Measurements from ENCODE around the gene GALNT13.

The GALNT13 gene

DNA sequence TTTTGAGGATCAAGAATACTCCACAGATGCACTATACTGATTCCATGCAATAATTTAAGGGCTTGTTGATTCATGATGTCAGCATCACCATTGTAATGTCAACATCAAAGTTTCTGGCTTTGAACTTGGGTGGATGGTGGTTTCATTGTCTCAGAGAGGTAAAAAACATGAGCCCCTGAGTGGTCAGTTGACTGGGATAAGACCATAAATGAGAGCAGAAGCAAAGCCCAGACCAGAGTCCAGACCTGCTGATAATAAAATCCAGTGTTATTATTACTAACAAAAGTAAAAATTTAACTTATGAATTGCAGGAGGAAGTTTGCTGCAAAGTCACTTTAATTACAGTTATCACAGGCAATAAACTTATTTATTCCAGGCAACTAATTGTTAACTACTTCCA, 358.2 kb downstream of the GALNT13 start:
- no peak for DNase-seq

DNA sequence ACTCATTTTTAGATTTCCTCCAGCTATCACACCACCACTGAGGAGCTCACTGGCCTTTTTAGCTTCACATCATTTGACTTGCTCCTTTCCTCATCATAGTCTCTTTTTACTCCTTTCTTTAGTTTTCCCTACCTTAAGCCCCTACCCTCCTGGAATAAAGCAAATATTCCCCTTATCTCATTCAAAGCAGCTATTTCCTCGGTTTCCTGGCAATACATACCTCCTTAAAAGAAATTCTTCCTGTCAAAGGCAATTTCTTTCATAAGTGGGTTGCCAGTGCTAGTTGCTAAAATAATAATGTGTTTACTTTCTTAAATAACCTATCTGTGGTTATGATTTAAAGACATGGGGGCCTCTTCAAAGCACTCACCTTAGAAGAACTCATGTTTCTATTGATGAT, 359.3 kb downstream of the GALNT13 start:
- no peak for DNase-seq

DNA sequence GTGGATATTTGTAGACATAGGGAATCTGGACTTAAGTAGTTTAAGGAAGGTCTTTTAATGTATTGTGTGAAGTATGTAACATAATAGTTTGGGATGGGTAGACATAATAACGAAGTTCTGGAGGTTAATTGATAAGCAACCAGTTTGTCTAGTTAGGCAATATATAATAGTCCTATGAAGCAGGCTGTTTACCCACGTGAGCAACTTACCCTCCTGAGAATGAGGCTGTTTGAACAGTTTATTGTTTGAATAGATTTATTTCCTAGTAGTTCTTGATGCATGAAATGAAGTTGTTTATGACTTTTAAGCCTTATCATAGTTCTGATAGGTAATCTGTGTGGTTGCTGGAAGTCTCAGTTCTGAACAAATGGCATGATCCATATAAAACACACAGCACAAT, 361.5 kb downstream of the GALNT13 start:
- no peak for DNase-seq

DNA sequence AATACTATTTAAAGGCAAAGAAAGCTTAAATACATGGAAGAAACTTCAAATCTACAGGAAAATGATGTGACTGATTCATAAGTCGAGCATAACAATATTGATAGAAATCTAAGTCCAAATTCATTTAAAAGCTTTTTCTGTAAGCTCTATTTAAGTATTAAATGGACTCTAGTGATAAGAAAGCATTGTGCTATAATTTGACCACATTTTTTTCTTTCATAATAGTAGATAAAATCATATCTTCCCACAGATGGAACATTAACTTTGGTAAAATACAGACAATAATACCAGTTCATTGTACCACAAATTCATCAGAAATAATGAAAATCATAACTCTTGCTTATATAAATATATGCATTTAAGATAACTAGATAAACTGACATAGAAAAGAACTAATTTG, 366.5 kb downstream of the GALNT13 start:
- no peak for DNase-seq

DNA sequence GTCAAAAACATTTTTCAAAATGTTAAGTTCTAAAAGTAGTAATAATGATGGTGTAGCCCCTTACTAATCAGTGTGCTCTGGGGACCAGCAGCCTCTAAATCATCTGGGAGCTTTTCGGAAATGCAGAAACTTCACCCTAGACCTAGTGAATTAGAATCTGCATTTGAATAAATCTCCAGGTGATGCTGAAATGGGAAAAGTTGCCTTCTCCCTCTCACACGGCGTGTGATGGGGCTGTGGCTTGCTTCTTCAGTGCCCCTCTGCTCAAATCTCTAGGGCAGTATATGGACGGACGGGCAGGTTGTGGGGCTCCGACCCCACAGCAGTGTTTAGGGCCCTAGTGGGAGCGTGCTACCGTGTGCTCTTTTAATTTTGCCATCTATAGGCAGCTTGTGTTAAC, 368.6 kb downstream of the GALNT13 start:
- no peak for DNase-seq

DNA sequence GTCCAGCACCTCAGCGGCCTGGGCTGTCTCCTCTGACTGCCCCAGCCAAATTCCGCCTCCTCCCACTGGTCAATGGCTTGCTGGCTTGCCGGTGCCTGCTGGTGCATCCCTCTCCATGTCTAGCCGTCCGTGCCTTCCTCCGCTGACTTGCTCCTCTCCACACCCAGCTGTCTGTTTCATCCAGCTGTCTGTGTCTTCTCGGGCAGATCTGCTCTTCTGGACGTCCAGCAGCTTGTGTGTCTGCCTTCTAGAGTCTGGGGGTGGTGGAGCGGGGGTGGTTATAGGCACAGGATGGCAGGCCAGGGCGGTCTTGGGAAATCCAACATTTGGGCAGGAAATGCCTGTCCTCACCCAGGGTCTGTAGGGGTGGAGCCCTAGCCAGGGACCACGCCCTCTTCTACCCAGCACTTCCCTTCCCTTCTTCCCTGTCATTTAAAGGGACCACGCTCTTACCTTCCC, 369.2 kb downstream of the GALNT13 start:
- DNase-seq: no peak

DNA sequence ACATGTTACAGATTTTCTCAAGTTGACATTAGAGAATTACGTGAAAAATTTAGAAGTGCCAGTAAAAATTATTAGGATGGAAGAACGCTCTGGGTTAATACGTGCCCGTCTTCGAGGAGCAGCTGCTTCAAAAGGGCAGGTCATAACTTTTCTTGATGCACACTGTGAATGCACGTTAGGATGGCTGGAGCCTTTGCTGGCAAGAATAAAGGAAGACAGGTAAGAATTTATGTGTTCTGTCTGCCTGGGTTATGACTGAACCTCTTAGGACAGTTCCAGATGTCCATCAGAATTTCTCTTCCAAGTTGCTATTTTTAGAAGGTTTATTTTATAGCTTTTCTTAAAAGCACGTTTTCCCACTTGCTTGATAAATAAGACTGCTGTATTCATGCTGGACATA, 371.0 kb downstream of the GALNT13 start:
- no peak for DNase-seq

DNA sequence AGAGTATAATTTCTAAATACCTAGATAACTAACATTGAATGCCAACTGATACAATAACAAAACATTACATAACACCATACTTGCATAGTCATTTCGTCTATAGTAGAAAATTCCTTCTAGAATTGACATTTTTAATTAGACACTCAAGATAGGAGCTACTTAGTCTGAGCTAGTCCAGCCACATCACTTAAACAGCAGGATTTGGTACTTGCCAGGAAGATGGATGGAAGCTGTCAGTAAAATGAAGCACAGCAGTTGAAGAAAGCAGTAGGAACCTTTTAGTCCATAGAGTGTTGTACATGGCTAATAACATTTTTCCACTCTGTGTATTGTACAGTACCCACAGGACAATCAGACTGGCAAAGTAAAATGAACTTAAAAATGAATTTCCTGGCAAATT, 372.0 kb downstream of the GALNT13 start:
- DNase-seq: no peak

DNA sequence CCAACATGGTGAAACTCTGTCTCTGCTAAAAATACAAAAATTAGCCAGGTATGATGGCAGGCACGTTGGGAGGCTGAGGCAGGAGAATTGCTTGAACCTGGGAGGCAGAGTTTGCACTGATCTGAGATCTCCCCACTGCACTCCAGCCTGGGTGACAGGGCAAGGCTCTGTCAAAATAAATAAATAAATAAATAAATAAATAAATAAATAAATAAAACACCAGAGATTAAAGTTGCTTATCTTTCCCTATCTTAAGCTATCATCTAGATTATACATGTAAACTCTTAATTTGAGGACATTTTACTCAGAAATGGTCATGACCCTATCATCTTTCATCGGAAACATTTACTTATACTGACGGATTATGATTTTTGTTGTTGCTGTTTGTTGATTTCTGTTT, 373.2 kb downstream of the GALNT13 start:
- DNase-seq: no peak

DNA sequence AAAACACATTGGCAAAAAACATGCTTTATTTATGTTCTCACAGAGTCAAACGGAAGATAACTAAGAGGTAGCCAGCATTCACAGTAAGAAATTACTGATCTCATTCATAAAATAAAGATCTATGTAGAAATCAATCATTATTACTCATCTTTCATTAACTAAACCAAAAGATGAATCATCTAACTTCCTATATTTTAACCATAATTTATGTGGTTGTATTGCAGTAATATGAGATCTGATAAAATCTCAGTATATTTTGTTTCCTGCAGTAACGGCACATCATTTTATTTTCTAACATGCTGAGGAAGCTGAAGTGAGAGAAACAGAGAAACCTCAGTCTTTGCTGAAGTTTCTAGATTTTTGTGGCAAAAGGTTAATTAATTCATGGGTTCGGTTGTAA, 375.8 kb downstream of the GALNT13 start:
- DNase-seq: no peak

DNA sequence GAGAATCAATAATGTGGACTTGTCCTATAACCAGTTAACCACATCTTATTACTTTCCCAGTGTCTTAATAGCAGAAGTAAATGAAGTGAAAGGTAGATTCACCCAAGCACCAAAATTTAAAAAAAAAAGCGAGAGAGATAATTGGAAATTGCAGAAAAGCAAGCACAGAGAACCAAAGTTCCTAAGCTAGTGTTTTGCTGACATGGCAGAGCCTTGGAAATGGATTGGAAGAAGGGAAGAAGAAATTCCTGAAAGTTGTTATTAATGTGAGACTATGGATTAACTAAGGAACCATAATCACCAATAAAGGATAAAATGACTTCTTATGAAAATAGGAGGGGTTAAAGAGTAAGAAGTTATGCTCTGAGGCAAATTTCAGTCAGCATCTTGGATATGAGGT, 384.4 kb downstream of the GALNT13 start:
- DNase-seq: no peak

DNA sequence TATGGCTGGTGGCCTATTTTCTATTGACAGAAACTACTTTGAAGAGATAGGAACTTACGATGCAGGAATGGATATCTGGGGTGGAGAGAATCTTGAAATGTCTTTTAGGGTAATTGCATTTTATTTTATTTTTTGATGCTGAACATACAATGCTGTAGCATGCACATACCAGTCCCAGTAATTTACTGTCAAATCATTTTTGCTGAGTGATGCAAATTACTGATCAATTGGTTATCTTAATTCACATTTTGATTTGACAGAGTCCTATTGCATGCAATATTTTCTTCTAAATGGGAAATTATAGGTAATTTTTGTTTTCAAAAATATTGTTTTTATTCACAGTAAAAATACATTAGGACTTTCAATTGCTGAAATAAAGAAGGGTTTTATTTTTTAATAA, 387.3 kb downstream of the GALNT13 start:
- DNase-seq: no peak

DNA sequence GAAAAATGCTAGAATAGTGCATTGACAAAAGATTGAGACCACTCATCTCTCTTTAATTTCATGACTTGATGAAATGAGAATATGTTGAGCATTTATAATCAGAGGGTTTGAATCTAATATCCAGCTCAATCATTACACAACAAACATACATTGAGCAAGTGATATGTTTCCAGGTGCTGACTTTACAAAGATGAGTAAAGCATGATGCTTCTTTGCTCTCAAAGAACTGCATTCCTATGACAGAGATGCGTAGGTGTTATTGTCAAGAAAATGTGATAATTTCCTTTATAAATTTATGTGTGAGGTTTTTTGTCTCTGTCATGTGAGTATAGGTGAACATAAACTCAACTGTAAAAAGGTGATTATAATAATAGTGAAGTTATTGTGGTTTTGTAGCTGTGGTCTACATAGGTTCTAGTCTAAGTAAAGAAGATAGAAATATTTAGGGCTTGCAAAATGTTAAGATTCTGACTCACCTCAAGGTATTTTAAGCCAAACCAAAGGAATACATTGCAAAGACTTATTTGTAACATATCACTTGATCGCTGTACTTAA, 389.8 kb downstream of the GALNT13 start:
- DNase-seq: no peak

DNA sequence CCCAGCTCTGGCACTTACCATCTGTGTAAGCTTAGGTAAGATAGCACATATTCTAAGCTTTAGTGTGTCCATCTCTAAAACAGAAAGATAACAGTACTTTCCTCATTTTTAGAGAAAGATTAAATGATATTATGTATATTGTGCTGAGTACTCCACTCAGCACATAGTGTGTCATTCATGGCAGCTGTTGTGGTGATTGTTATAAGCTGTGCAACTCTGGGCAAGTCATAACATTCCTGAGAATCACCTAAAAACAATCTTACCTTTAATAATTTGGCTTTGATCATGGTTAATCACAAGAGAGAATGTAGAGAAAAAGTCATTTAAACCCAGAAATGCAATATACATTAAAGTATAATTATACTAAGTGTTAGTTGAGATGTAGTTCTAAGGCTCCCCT, 391.5 kb downstream of the GALNT13 start:
- no peak for DNase-seq

DNA sequence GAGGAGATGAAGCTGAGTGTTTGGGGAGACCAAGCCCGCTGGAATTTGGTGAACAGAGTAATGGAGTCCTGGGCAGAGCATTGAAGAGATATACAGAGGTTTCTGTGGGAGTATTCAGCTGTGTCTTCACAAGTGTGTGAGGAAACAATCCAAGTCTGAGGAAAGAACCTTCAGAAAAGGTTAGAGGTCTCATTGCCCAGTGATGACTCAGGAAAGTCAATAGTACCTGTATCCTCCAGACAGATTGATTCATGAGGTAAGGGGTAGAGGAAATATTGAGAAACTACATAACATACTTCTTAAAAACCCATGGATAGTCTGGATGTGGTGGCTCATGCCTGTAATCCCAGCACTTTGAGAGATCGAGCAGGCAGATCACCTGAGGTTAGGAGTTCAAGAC, 392.3 kb downstream of the GALNT13 start:
- no peak for DNase-seq

DNA sequence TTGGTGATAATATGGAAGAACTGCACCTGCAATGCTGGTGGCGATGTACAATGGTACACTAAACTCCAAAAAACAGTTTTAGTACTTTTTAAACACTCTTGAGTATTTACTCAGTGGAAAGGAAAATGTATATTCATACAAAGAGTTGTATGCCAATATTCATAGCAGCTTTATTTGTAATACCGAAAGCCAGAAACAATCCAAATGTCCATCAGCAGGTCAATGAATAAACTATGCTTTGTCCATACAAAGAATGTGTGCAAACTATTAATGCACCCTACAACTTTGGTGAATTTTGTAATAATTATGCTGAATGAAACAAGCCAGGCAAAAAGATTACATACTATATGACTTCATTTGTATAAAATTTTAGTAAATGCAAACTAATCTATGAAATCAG, 396.3 kb downstream of the GALNT13 start:
- no peak for DNase-seq

DNA sequence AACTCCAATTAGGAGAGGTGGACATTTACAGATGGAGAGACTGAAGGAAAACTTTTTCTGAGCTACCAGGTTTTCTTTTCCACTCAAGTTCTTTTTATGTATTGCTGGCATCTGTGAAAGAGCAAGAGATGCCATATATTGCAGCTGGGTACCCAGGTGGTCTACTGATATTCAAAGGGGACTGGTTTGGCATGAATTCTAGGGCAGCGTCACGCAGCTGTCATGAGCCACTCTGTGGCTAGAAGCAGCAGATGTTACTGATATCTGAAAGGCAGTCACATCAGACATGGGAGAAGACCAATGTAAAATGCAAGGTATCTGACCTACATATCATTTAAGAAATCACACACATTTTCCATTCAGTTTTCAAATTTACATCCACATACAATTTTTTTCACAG, 408.8 kb downstream of the GALNT13 start:
- no peak for DNase-seq

DNA sequence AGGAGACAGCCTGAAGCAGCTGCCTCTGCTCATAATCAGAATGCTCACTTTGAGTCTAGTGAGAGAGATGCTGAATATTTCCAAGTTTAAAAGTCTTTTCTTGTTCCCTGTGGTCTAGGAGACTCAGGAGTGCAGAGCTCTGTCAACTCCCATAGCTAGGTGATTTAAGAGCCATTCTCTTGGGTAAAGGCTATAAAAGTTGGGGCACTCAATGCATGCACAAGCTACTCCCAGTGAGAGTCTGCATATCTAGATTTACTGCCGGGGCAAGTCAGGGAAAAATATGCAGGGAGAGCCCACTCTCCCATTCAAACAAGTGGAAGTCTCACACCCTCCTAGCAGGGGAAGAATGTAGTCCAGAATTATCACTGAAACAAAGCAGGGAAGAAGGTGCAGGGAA, 418.1 kb downstream of the GALNT13 start:
- no peak for DNase-seq

DNA sequence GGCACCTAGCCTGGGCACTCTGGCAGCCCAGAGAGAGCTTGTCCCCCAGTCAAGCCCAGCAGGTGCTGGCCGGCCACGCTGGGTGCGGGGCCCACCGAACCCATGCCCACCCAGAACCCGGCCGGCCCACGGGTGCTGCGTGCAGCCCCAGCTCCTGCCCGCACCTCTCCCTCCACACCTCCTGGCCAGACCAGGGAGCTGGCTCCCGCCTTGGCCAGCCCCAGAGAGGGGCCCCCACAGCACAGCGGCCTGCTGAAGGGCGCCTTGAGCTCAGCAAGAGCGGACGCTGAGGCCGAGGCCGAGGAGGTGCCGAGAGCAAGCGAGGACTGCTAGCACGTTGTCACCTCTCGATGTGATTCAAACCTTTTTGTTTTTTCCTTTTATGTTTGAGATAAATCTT, 419.8 kb downstream of the GALNT13 start:
- DNase-seq: no peak

DNA sequence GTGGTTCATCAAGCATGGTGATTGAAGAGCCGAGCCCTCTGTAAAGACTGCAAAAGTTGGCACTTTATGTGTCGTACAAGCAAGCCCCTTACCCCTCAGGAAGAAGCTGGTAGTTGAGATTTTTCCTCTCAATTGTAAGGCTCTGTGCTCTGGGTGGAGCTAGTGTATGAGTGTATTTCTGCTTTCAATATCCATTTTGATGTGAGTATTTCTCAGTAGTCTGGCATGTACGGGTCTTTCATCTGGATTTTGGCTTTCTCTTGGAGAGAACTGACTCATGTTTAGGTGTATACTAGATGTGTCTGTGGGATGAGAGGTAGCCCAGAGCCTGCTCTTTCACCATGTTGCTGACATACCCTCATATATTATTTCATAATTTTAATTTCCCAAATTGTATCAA, 420.2 kb downstream of the GALNT13 start:
- DNase-seq: no peak

DNA sequence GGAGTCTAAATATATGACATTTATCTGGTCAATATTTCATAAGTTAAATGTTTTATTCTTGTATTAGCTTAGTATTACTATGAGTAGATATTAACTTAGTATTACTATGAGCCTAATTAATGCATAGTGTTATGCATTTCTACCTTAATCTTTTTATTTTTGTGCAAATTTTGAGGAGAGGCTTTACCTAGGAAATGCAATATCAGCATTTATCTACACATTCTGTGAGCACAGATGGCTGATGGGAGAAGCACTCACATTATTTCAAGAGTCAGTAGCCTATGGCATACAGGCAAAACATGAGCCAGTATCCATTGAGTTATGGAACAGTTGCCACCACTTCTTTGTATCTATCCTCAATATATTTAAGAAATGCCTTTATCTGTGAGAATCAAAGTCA, 422.1 kb downstream of the GALNT13 start:
- no peak for DNase-seq

DNA sequence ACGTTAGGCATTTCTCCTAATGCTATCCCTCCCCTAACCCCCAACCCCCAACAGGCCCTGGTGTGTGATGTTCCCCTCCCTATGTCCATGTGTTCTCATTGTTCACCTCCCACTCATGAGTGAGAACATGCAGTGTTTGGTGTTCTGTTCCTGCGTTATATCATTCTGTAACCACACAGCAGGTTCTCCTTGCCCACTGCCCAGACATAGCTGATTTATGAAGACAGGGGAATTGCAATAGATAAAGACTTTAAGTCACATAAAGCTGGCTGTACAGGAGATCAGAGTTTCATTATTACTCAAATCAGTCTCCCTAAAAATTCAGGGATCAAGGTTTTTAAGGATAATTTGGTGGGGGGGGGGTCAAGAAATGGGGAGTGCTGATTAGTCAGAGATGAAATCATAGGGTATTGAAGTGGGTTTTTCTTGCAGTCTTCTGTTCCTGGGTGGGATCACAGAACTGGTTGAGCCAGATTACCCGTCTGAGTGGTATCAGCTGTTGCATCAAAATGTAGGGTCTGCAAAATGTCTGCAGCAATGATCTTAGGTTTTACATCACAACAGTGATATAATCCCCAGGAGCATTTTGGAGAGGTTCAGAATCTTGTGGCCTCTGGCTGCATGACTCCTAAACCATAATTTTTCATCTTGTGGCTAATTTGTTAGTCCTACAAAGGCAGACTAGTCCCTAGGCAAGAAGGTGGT, 434.7 kb downstream of the GALNT13 start:
- no peak for DNase-seq

DNA sequence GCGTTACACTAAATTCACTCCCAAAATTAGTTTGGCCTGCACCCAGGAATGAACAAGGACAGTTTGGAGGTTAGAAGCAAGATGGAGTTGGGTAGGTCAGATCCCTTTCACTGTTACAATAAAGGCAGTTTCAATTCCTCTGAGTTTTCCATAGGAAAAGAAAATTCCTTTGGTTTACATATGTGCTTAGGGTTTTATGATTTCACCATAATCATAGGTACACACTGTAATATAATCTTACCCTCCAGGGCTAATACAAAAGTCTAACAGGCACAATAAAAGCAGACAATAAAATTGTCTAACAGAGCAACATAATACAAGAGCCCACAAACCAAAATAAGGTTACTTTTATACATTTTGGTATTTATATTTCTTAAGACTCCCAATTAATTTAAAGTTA, 435.3 kb downstream of the GALNT13 start:
- DNase-seq: no peak

DNA sequence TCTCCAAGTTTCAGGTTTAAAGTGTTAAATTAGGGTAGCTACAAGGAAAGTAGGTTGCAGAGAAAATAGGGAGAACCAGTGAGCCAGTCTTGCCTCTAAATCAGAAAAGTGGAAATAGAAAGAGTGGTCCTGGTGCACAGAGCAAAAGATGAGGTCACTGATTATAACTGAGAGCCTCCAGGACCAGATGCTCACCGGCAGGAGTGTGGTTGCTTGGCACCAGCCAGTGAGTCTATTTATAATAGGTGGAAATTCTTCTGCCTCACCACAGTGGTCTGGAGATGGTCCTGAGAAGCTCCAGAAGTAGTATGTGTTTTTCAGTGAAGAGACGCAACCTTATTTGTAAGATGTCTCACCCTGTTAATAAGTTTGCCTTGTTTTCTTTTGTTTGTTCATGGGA, 452.9 kb downstream of the GALNT13 start:
- no peak for DNase-seq

DNA sequence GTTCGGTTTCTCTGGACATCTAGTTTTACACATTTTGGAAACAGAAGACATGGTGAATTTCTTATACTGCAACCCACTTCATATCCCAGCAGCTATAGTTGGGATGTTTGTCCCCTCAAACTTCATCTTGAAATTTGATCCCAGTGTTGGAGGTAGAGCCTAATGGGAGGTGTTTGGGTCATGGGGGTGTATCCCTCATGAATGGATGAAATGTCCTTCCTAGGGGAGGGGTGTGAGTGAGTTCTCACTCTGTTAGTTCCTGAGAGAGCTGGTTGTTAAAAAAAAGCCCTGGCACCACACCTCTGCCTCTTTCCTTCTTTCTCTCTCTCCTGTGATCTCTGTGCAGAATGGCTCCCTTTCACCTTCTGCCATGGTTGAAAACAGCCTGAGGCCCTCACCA, 457.8 kb downstream of the GALNT13 start:
- no peak for DNase-seq

All from CD4-positive, alpha-beta T cell treated with Interleukin-4 for 4 hours (primary cell).